Activated naive CD8-positive, alpha-beta T cell treated with anti-CD3 and anti-CD28 coated beads, Interleukin-2, amount 50 U/mL, for 16 hours (primary cell): ENCODE measurements around the gene URB2.
"Not testable (repeated sequence)": the region's sequence is repeated elsewhere in the genome, so short reads cannot be mapped to it uniquely, and the experiment has no call there.

Experiments used
- DNase-seq: peaks from one replicate; pipeline ENCODE4 v3.0.0-alpha.2; 2020; ENCODE audit warnings: low read depth, low spot score

Gene URB2

GRCh38 chr1:229625915-229626831, at the start of gene URB2, which contains the start of gene TAF5L:
TSS of gene URB2 (plus strand) at chr1:229626247. CDS start at chr1:229627634, 1,387 bp downstream.
TSS of gene TAF5L (minus strand) at chr1:229626122. CDS start at chr1:229614482, 11,640 bp downstream.
- DNase-seq: peak; percentile 69

DNA sequence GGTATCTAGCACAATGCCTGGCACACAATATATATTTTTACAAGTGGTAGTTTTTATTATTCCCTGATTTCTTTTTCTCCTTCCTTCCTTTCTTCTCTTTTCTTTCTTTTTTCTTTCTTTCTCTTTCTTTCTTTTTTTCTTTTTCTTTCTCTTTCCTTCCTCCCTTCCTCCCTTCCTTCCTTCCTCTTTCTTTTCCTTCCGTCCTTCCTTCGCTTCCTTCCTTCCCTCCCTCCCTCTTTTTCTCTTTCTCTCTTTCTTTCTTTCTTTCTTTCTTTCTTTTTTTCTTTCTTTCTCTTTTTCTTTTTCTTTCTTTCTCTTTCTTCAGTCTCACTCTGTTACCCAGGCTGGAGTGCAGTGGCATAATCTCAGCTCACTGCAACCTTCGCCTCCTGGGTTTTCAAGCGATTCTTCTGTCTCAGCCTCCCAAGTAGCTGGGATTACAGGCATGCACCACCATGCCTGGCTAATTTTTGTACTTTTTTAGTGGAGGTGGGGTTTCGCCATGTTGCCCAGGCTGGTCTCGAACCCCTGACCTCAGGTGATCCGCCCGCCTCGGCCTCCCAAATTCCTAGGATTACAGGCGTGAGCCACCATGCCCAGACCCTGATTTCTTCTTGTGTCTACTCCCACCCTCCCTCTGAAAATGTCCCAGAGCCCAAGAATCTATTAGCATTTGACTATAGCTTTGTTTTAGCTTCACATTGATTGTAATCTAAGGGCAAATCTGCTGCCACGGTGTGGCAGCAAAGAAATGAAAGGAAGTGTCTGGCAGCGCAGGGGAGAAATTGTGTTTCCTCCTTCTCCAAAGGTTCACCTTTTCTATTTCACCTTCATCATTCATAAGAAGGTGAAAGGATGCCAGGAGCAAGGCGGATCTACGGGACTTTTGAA, 47.6 kb upstream of the URB2 start:
- DNase-seq: no peak

DNA sequence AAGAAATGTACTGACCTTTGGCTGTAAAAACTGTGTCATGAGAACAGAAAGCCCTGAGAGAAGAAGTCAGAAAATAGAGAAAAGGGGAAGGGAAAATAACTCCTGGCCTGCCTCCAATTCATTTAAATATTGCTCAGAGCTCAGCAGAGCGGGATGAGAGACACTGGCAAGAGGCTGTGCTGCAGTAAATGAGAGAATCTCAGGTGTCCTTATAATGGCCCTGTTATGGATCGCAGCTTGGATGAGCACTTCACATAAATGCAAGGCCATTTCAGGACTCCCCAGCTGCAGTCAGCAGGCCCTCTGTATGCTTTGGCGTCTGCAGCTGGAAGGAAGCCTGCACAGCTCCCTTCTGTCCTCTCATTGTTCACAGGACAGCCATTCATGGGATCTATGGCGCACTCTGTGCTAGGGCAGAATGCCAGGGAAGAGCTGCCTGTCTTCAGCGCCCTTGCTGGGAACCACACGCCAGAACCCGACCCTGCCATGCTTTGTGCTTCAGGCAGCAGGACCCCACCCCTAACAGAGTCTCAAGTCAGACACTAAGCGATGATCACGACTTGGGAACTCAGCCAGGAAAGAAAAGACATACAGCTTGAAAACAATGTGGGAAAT, 46.9 kb upstream of the URB2 start:
- no peak for DNase-seq

GRCh38 chr1:229581485-229581884, 44.6 kb upstream of the URB2 start:
- no peak for DNase-seq

- DNase-seq: no peak
These were observed 43.9 kb upstream of the URB2 start for GRCh38 chr1:229582011-229582694.

GRCh38 chr1:229582715-229583114, 43.3 kb upstream of the URB2 start:
- DNase-seq: no peak

- DNase-seq: no peak
These were observed 40.7 kb upstream of the URB2 start for GRCh38 chr1:229585338-229585737.

DNA sequence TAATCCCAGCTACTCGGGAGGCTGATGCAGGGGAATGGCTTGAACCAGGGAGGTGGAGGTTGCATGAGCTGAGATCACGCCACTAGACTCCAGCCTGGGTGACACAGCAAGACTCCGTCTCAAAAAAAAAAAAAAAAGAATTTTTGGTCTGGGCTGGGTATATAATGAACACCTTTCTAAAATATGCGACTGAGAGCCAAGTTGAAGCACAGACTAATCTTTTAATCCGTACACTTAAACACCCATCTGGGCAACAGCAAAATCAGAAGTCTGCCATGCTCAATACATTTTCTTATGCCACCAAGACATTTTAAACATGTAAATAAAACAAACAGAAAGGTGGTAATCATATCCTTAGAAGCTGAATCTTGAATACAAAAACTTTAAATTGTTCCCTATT, 35.9 kb upstream of the URB2 start:
- DNase-seq: no peak

- DNase-seq: no peak
These were observed 32.2 kb upstream of the URB2 start for GRCh38 chr1:229593800-229594199.

- DNase-seq: no peak
These were observed 31.6 kb upstream of the URB2 start for GRCh38 chr1:229594227-229595008.

GRCh38 chr1:229595876-229596275, 30.2 kb upstream of the URB2 start:
- not testable (repeated sequence) for DNase-seq

DNA sequence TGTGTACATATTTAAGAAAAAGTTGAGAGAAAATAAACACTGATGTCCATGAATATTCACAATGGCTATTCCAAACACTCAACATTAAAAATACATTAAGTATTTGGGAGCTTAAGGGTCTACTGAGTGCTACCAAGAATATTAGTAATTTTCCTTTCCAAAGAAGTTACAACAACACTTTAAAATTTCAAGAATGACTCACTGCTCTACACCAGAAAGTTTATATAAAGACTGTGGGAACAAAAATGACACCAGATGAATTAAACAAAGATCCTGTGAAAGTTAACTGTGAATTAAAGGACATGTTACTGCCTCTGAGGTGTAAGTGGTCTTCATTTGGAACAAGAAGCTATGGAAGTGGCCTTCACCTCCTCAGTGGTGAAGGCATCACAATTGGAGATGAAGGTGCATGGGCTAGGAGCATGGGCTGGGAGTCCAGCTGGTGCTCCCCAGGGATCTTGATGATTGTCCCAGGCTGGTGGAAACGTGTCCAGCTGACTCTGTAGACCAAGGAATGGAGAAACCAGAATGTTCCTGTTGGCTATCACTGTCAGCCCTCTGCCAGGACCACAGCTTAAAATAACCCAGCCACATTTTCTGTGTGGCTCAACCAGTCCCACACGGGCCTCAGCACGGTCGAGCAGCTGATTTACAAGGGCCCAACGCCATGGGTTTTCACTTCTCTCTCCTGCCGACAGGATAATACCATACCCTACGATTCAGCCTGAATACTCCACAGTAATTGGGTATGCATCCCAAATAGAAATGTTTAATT, 28.9 kb upstream of the URB2 start:
- no peak for DNase-seq

DNA sequence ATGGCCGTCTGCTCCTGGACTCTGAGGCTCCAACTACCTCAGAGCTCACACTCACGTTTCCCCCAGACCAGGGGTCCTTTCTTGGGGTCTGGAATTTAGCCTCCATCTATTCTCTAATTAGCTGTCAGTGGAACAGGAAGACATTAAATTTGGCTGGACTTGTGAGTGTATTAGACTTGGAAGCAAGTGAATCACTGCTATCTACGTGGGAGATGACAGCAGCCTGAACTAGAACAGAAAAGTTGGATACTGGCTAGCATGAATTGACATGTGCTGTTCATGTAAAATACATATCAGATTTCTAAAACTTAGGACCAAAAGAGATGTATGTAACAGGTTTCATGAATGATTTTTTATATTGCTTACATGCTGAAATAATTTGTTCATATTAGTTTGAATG, 28.2 kb upstream of the URB2 start:
- DNase-seq: no peak

DNA sequence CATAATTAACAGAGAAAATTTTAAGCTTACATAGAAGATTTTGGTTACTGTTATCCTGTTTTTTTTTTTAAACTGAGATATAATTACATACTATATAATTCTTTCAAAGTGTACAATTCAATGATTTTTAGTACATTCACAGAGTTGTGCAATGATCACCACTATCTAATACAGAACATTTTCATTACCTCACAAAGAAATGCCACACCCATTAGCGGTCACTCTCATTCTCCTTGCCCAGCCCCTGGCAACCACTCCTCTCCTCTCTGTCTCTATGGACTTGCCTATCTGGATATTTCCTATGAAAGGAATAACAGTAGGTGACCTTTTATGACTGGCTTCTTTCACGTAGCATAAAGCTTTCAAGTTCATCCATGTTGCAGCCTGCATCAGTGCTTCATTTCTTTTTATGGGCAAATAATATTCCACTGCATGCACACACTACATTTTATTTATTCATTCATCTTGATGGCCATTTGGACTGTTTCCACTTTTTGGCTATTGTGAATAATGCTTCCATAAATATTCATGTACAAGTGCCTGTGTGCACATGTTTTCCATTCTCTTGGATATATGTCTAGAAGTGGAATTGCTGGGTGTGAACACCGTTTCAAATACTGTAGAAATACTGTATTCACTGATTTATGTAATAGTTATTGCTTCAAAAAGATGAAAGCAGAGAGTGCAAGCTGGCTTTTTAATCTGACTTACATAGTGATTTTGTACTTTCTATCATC, 26.7 kb upstream of the URB2 start:
- no peak for DNase-seq

GRCh38 chr1:229600229-229600628, 25.8 kb upstream of the URB2 start:
- no peak for DNase-seq

- no peak for DNase-seq
These were observed 22.6 kb upstream of the URB2 start for GRCh38 chr1:229603371-229604005.

GRCh38 chr1:229607370-229607769, 18.7 kb upstream of the URB2 start:
- no peak for DNase-seq

- DNase-seq: no peak
These were observed 17.5 kb upstream of the URB2 start for GRCh38 chr1:229608590-229608989.

- no peak for DNase-seq
These were observed 12.1 kb upstream of the URB2 start for GRCh38 chr1:229613938-229614337.
